Measurements from ENCODE around the gene CAMK1G. TPM values are rescaled to one million over a fixed set of nuclear protein-coding genes. Genes with fewer than 3 reads are reported as not detected.
A peak's percentile ranks its signal among the peaks of the same experiment; 100 is the strongest.

CAMK1G gene
- total RNA-seq, 1 experiment from 2014 or later = not detected

DNA sequence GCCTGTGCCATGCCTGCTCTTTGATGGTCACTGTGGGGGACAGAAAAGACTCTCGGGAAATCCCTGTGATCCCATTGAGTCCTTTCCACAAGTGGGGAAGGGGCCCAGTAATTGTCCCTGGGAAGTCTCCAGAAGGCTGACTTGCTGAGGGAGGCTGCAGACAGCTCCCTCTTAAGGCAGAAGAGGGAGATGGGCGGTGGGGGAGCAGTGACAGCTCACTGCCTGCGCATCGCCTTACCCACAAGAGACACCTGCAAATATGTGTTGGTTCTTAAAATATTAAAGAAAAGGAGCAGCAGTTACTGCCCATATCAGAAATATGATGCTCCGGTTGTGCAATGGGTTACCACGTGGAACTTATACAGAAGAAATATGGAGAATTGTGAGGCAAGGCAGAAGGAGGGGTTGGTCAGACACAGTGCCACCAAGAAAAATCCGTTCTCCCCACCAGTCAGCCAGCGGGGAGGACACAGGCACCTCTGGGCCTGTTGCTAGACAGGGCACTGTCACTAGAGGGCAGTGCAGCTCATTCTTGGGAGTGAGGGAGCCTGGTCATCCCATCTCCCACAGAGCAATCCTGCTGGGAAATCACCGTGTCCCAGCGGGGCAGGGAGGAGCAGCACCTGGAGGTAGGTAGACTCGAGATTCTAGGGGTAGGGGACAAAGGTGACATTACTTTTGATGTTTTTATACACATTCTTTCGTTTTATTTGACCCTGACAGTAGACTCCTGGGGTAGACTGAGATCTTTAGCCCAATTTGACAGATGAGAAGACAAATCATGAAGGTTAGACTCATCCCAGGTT, 6.9 kb upstream of the CAMK1G start:
- Histone ChIP-seq H3K9me2 (ENCODE audit: insufficient read depth) (no peaks in the 10 kb centered on the region), H3K27me3 (ENCODE audit: insufficient read depth, low read length) (0 out of 2 replicates have a peak, but pooled peaks cover 16% of the 10 kb centered on the region), H3K36me3 (ENCODE audit: control insufficient read depth in 1 of 2, insufficient read depth in 2 of 2, low read length in 2 of 2) (no peaks in the 10 kb centered on the region), H3K79me2 (ENCODE audit: insufficient read depth, low read length) (no peaks in the 10 kb centered on the region), H3K4me2 (ENCODE audit: low read length) (peak overlapping the region; percentile 27; the same call in 1 of the 2 replicates), H3K9me3 (ENCODE audit: control insufficient read depth in 1 of 2, insufficient read depth in 1 of 2, low read depth in 1 of 2, low read length in 2 of 2) (no peaks in the 10 kb centered on the region), H3K27ac (ENCODE audit: low read depth, low read length) (no peak overlapping the region), H2AFZ (ENCODE audit: low read depth, low read length, poor library complexity, severe bottlenecking) (no peak overlapping the region), H3K4me1 (ENCODE audit: control insufficient read depth in 1 of 2, insufficient read depth in 2 of 2, low read length in 2 of 2) (peaks cover 0 to 9% of the 10 kb centered on the region in 2 experiments; a peak in 1 of 4 replicates), H4K20me1 (ENCODE audit: insufficient read depth) (no peaks in the 10 kb centered on the region), H3K4me3 (replicated peaks in 1 of 2; ENCODE audit: low read depth in 1 of 2, low read length in 2 of 2) (no peak overlapping the region), H3K9ac (ENCODE audit: low read length) (no peak overlapping the region)
- intact Hi-C loops (cut with micrococcal nuclease) = loop anchor here (1.0 to 5.0 kb wide), 5 partner anchors 26 to 411 kb away; no protein-coding TSS in a partner anchor
- DNase-seq (ENCODE audit: low read depth, low spot score) (peak; percentile 73), ATAC-seq (peak; percentile 100)
- ChIA-PET CTCF (interaction anchor here (0.6 to 3.2 kb wide), 16 partner anchors 8 to 251 kb away, joined by 3 to 22 read pairs (median 4); partner anchors contain the start of genes C1orf74 and UTP25), POLR2A (no interaction called here), RAD21 (ENCODE audit: low non-redundant PET in 1 of 2, low total read pairs in 2 of 2, uncharacterized antibody in 2 of 2, unreplicated experiment in 2 of 2) (interaction anchor here in 1 of 2 experiments (1.0 kb wide), 1 partner anchor 171 kb away, joined by 3 read pairs; no protein-coding TSS in a partner anchor)
- no TSS peak for BruUV-seq (replicated peaks)
- TF ChIP-seq FOSL1 (IDR thresholded peaks at IDR 0.05; ENCODE audit: low read depth) (no peak), TCF7L2 (IDR thresholded peaks at IDR 0.05; ENCODE audit: borderline replicate concordance, extremely low read depth, insufficient read depth, insufficient read length) (no peak), SIN3A (IDR thresholded peaks at IDR 0.05; ENCODE audit: low read depth) (no peak), RAD21 (IDR thresholded peaks at IDR 0.05; ENCODE audit: low read depth) (peak; percentile 95), POLR2AphosphoS5 (IDR thresholded peaks at IDR 0.05; ENCODE audit: low read depth, low read length) (no peak), POLR2A (IDR thresholded peaks at IDR 0.05; ENCODE audit: borderline replicate concordance, extremely low read depth, insufficient read depth, insufficient read length) (no peak), JUND (IDR thresholded peaks at IDR 0.05) (no peak), EGR1 (IDR thresholded peaks at IDR 0.05; ENCODE audit: low read depth) (no peak), YY1 (IDR thresholded peaks at IDR 0.05; ENCODE audit: extremely low read depth, insufficient replicate concordance, low read depth, low read length) (peak; percentile 23), CEBPB (IDR thresholded peaks at IDR 0.05; ENCODE audit: low read depth) (no peak), SP1 (IDR thresholded peaks at IDR 0.05; ENCODE audit: low read depth) (no peak), EZH2phosphoT487 (IDR thresholded peaks at IDR 0.05; ENCODE audit: borderline replicate concordance) (no peak), CBX3 (IDR thresholded peaks at IDR 0.05; ENCODE audit: low read depth) (no peak)
- TF ChIP-seq, protein P1, sequence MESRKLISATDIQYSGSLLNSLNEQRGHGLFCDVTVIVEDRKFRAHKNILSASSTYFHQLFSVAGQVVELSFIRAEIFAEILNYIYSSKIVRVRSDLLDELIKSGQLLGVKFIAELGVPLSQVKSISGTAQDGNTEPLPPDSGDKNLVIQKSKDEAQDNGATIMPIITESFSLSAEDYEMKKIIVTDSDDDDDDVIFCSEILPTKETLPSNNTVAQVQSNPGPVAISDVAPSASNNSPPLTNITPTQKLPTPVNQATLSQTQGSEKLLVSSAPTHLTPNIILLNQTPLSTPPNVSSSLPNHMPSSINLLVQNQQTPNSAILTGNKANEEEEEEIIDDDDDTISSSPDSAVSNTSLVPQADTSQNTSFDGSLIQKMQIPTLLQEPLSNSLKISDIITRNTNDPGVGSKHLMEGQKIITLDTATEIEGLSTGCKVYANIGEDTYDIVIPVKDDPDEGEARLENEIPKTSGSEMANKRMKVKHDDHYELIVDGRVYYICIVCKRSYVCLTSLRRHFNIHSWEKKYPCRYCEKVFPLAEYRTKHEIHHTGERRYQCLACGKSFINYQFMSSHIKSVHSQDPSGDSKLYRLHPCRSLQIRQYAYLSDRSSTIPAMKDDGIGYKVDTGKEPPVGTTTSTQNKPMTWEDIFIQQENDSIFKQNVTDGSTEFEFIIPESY (IDR thresholded peaks at IDR 0.05; ENCODE audit: extremely low read depth, insufficient replicate concordance, low read length) = no peak
- TF ChIP-seq, protein P2, sequence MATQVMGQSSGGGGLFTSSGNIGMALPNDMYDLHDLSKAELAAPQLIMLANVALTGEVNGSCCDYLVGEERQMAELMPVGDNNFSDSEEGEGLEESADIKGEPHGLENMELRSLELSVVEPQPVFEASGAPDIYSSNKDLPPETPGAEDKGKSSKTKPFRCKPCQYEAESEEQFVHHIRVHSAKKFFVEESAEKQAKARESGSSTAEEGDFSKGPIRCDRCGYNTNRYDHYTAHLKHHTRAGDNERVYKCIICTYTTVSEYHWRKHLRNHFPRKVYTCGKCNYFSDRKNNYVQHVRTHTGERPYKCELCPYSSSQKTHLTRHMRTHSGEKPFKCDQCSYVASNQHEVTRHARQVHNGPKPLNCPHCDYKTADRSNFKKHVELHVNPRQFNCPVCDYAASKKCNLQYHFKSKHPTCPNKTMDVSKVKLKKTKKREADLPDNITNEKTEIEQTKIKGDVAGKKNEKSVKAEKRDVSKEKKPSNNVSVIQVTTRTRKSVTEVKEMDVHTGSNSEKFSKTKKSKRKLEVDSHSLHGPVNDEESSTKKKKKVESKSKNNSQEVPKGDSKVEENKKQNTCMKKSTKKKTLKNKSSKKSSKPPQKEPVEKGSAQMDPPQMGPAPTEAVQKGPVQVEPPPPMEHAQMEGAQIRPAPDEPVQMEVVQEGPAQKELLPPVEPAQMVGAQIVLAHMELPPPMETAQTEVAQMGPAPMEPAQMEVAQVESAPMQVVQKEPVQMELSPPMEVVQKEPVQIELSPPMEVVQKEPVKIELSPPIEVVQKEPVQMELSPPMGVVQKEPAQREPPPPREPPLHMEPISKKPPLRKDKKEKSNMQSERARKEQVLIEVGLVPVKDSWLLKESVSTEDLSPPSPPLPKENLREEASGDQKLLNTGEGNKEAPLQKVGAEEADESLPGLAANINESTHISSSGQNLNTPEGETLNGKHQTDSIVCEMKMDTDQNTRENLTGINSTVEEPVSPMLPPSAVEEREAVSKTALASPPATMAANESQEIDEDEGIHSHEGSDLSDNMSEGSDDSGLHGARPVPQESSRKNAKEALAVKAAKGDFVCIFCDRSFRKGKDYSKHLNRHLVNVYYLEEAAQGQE (IDR thresholded peaks at IDR 0.05; ENCODE audit: low read depth) = no peak
- TF ChIP-seq, protein P3, sequence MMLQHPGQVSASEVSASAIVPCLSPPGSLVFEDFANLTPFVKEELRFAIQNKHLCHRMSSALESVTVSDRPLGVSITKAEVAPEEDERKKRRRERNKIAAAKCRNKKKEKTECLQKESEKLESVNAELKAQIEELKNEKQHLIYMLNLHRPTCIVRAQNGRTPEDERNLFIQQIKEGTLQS (IDR thresholded peaks at IDR 0.05) = no peak
- TF ChIP-seq, protein P4, sequence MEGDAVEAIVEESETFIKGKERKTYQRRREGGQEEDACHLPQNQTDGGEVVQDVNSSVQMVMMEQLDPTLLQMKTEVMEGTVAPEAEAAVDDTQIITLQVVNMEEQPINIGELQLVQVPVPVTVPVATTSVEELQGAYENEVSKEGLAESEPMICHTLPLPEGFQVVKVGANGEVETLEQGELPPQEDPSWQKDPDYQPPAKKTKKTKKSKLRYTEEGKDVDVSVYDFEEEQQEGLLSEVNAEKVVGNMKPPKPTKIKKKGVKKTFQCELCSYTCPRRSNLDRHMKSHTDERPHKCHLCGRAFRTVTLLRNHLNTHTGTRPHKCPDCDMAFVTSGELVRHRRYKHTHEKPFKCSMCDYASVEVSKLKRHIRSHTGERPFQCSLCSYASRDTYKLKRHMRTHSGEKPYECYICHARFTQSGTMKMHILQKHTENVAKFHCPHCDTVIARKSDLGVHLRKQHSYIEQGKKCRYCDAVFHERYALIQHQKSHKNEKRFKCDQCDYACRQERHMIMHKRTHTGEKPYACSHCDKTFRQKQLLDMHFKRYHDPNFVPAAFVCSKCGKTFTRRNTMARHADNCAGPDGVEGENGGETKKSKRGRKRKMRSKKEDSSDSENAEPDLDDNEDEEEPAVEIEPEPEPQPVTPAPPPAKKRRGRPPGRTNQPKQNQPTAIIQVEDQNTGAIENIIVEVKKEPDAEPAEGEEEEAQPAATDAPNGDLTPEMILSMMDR (IDR thresholded peaks at IDR 0.05 in 2 of 3, conservative IDR thresholded peaks at IDR 0.05 in 1 of 3; ENCODE audit: borderline replicate concordance in 1 of 3, insufficient read depth in 1 of 3, low read depth in 2 of 3, low read length in 2 of 3) = peak; percentile 92 to 96 (median 93)
- TF ChIP-seq, protein P5, sequence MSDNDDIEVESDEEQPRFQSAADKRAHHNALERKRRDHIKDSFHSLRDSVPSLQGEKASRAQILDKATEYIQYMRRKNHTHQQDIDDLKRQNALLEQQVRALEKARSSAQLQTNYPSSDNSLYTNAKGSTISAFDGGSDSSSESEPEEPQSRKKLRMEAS (IDR thresholded peaks at IDR 0.05) = no peak
